ENCODE results near the gene COL3A1.

Gene COL3A1

GRCh38 chr2:188974164-188974563, at the start of gene COL3A1:
TSS of gene COL3A1 (plus strand) at chr2:188974373. CDS start at chr2:188974490, 117 bp downstream.
- no peak for DNase-seq

- no peak for DNase-seq
Observed at GRCh38 chr2:188928643-188929042, 45.5 kb upstream of the COL3A1 start.

GRCh38 chr2:188931361-188931760, 42.8 kb upstream of the COL3A1 start:
- no peak for DNase-seq

- no peak for DNase-seq
Observed at GRCh38 chr2:188937228-188938220, 36.6 kb upstream of the COL3A1 start.

GRCh38 chr2:188940171-188940570, 34.0 kb upstream of the COL3A1 start:
- no peak for DNase-seq

GRCh38 chr2:188944442-188944841, 29.7 kb upstream of the COL3A1 start:
- DNase-seq: no peak

- no peak for DNase-seq
Observed at GRCh38 chr2:188949046-188949818, 24.9 kb upstream of the COL3A1 start.

- no peak for DNase-seq
Observed at GRCh38 chr2:188952901-188953300, 21.3 kb upstream of the COL3A1 start.

GRCh38 chr2:188956290-188956689, 17.9 kb upstream of the COL3A1 start:
- DNase-seq: no peak

GRCh38 chr2:188956961-188957360, 17.2 kb upstream of the COL3A1 start:
- no peak for DNase-seq

- DNase-seq: no peak
Observed at GRCh38 chr2:188957646-188958045, 16.5 kb upstream of the COL3A1 start.

- DNase-seq: no peak
Observed at GRCh38 chr2:188963741-188964140, 10.4 kb upstream of the COL3A1 start.

- no peak for DNase-seq
Observed at GRCh38 chr2:188964976-188965546, 9.1 kb upstream of the COL3A1 start.

- no peak for DNase-seq
Observed at GRCh38 chr2:188965563-188965962, 8.6 kb upstream of the COL3A1 start.

- no peak for DNase-seq
Observed at GRCh38 chr2:188966079-188966571, 8.0 kb upstream of the COL3A1 start.

- no peak for DNase-seq
Observed at GRCh38 chr2:188966728-188967440, 7.3 kb upstream of the COL3A1 start.

GRCh38 chr2:188969236-188969635, 4.9 kb upstream of the COL3A1 start:
- no peak for DNase-seq

- no peak for DNase-seq
Observed at GRCh38 chr2:188969651-188970050, 4.5 kb upstream of the COL3A1 start.

- DNase-seq: no peak
Observed at GRCh38 chr2:188970211-188970610, 4.0 kb upstream of the COL3A1 start.

GRCh38 chr2:188971432-188971861, 2.7 kb upstream of the COL3A1 start:
- DNase-seq: no peak

- DNase-seq: no peak
Observed at GRCh38 chr2:188973641-188974040, 532 bp upstream of the COL3A1 start.

GRCh38 chr2:188975497-188976102, 1.4 kb downstream of the COL3A1 start:
- no peak for DNase-seq
